Measurements from ENCODE around the gene ZC3H18. TPM values are rescaled to one million over a fixed set of nuclear protein-coding genes. Genes with fewer than 3 reads are reported as not detected.
"Not testable (repeated sequence)": the region's sequence is repeated elsewhere in the genome, so short reads cannot be mapped to it uniquely, and the experiment has no call there.

Gene ZC3H18
- total RNA-seq, 1 experiment from 2014 or later: 11.8 TPM

GRCh38 chr16:88606148-88606757 is 36.0 kb downstream of the ZC3H18 start:
- ChIA-PET CTCF (no interaction called here), POLR2A (ENCODE audit: unreplicated experiment) (no interaction called here)
- no peaks in the 10 kb centered on the region for H3K4me1 ChIP-seq (ENCODE audit: insufficient read depth, low read length)
- H3K4me3 ChIP-seq (ENCODE audit: low read length): no peak overlapping the region
- no peak overlapping the region for H3K4me2 ChIP-seq (ENCODE audit: low read length)
- H3K27ac ChIP-seq (ENCODE audit: low read length): no peak overlapping the region
- no TSS peak for BruUV-seq (replicated peaks)
- H2AFZ ChIP-seq (ENCODE audit: low read length): no peak overlapping the region
- H3K36me3 ChIP-seq (ENCODE audit: low read depth, low read length): peaks cover 4% of the 10 kb centered on the region; the same call in 1 of the 2 replicates
- H4K20me1 ChIP-seq (ENCODE audit: low read length): no peaks in the 10 kb centered on the region
- intact Hi-C loops (cut with micrococcal nuclease): no loop called here
- H3K9ac ChIP-seq (ENCODE audit: low read length): no peak overlapping the region
- DNase-seq (no peak), ATAC-seq (no peak)
- no peak for TF ChIP-seq CTCF (conservative IDR thresholded peaks at IDR 0.05; ENCODE audit: low read depth, low read length)
- no peak for TF ChIP-seq EZH2 (IDR thresholded peaks at IDR 0.05; ENCODE audit: low read length, unreplicated experiment)
- TF ChIP-seq EZH2phosphoT487 (IDR thresholded peaks at IDR 0.05; ENCODE audit: borderline replicate concordance, low read length): no peak
- no peaks in the 10 kb centered on the region for H3F3A ChIP-seq (ENCODE audit: low read length, unreplicated experiment)
- H3K27me3 ChIP-seq (ENCODE audit: low read length): no peaks in the 10 kb centered on the region
- no peaks in the 10 kb centered on the region for H3K9me3 ChIP-seq (ENCODE audit: low read length)
- no peaks in the 10 kb centered on the region for H3K79me2 ChIP-seq (ENCODE audit: low read length)
- H3K9me2 ChIP-seq (replicated peaks; ENCODE audit: low read length): no peaks in the 10 kb centered on the region

GRCh38 chr16:88608076-88608475 is 37.9 kb downstream of the ZC3H18 start:
- Histone ChIP-seq H3K4me3 (ENCODE audit: low read length) (no peak overlapping the region), H4K20me1 (ENCODE audit: low read length) (no peaks in the 10 kb centered on the region), H3K9ac (ENCODE audit: low read length) (no peak overlapping the region), H3K79me2 (ENCODE audit: low read length) (no peaks in the 10 kb centered on the region), H3K9me3 (ENCODE audit: low read length) (no peaks in the 10 kb centered on the region), H3F3A (ENCODE audit: low read length, unreplicated experiment) (no peaks in the 10 kb centered on the region), H3K27ac (ENCODE audit: low read length) (no peak overlapping the region), H2AFZ (ENCODE audit: low read length) (no peak overlapping the region), H3K4me2 (ENCODE audit: low read length) (no peak overlapping the region), H3K9me2 (replicated peaks; ENCODE audit: low read length) (no peaks in the 10 kb centered on the region), H3K27me3 (ENCODE audit: low read length) (no peaks in the 10 kb centered on the region), H3K36me3 (ENCODE audit: low read depth, low read length) (peaks cover 4% of the 10 kb centered on the region; the same call in 1 of the 2 replicates), H3K4me1 (ENCODE audit: insufficient read depth, low read length) (no peaks in the 10 kb centered on the region)
- TF ChIP-seq CTCF (conservative IDR thresholded peaks at IDR 0.05; ENCODE audit: low read depth, low read length) (no peak), EZH2 (IDR thresholded peaks at IDR 0.05; ENCODE audit: low read length, unreplicated experiment) (no peak)
- ChIA-PET CTCF (no interaction called here), POLR2A (ENCODE audit: unreplicated experiment) (no interaction called here)
- DNase-seq (no peak), ATAC-seq (no peak)
- intact Hi-C loops (cut with micrococcal nuclease): no loop called here
- BruUV-seq (replicated peaks): no TSS peak

- H3K4me2 ChIP-seq (ENCODE audit: low read length); ATAC-seq; CTCF ChIA-PET; H3K9me3 ChIP-seq (ENCODE audit: low read length); BruUV-seq (replicated peaks); intact Hi-C loops (cut with micrococcal nuclease); POLR2A ChIA-PET (ENCODE audit: unreplicated experiment); H3K4me3 ChIP-seq (ENCODE audit: low read length); H2AFZ ChIP-seq (ENCODE audit: low read length); H3F3A ChIP-seq (ENCODE audit: low read length, unreplicated experiment); H3K36me3 ChIP-seq (ENCODE audit: low read depth, low read length); H3K9me2 ChIP-seq (replicated peaks; ENCODE audit: low read length); H3K27me3 ChIP-seq (ENCODE audit: low read length); H3K4me1 ChIP-seq (ENCODE audit: insufficient read depth, low read length); DNase-seq; H3K27ac ChIP-seq (ENCODE audit: low read length); H3K9ac ChIP-seq (ENCODE audit: low read length); H4K20me1 ChIP-seq (ENCODE audit: low read length); H3K79me2 ChIP-seq (ENCODE audit: low read length): not testable (repeated sequence)
Observed at GRCh38 chr16:88609426-88609825, 39.2 kb downstream of the ZC3H18 start.
